ENCODE measurements around the gene PRDM8. TPM values are rescaled to one million over a fixed set of nuclear protein-coding genes. Genes with fewer than 3 reads are reported as not detected.
"Not testable (repeated sequence)": the region's sequence is repeated elsewhere in the genome, so short reads cannot be mapped to it uniquely, and the experiment has no call there.

Gene PRDM8
- total and polyA plus RNA-seq, 2 of the 8 experiments (the other 6 are each of a cell fraction or from before 2014, with no cell fraction given) = not detected

- TF ChIP-seq POU5F1 (IDR thresholded peaks at IDR 0.05; ENCODE audit: low read depth, low read length) (no peak), SP2 (IDR thresholded peaks at IDR 0.05; ENCODE audit: low read length) (no peak), KDM5A (IDR thresholded peaks at IDR 0.05; ENCODE audit: low read length) (no peak), CBX8 (IDR thresholded peaks at IDR 0.05; ENCODE audit: borderline replicate concordance, low read depth, low read length) (no peak), KDM4A (IDR thresholded peaks at IDR 0.05; ENCODE audit: low read depth, low read length, severe bottlenecking) (no peak), SP1 (IDR thresholded peaks at IDR 0.05; ENCODE audit: low read depth, low read length) (no peak), ASH2L (IDR thresholded peaks at IDR 0.05; ENCODE audit: low read length) (no peak)
- TF ChIP-seq, protein P1, sequence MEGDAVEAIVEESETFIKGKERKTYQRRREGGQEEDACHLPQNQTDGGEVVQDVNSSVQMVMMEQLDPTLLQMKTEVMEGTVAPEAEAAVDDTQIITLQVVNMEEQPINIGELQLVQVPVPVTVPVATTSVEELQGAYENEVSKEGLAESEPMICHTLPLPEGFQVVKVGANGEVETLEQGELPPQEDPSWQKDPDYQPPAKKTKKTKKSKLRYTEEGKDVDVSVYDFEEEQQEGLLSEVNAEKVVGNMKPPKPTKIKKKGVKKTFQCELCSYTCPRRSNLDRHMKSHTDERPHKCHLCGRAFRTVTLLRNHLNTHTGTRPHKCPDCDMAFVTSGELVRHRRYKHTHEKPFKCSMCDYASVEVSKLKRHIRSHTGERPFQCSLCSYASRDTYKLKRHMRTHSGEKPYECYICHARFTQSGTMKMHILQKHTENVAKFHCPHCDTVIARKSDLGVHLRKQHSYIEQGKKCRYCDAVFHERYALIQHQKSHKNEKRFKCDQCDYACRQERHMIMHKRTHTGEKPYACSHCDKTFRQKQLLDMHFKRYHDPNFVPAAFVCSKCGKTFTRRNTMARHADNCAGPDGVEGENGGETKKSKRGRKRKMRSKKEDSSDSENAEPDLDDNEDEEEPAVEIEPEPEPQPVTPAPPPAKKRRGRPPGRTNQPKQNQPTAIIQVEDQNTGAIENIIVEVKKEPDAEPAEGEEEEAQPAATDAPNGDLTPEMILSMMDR (IDR thresholded peaks at IDR 0.05; ENCODE audit: control extremely low read depth in 1 of 3, insufficient read depth in 1 of 3, low read depth in 1 of 3, low read length in 3 of 3) = no peak
Measured at GRCh38 chr4:80243274-80244018, 46.1 kb downstream of the PRDM8 start (continued).

DNA sequence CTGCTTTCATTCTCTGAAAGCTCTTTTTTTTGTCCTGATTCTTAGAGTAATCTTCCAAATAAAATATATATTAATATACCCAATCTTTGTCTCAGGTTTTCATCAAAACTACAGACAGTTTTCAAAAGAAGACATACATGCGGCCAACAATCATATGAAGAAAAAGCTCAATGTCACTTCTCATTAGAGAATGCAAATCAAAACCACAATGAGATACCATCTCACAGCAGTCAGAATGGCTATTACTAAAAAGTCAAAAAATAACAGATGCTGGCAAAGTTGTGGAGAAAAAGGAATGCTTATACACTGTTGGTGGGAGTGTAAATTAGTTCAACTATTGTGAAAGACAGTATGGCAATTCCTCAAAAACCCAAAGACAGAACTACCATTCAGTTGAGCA lies 50.2 kb downstream of the PRDM8 start:
- H2BK12ac ChIP-seq (ENCODE audit: low read depth, low read length); H3K56ac ChIP-seq (replicated peaks; ENCODE audit: insufficient read length, low read depth, low read length); H2BK5ac ChIP-seq (ENCODE audit: low read depth, low read length); H4K5ac ChIP-seq (ENCODE audit: insufficient read length, low read depth, low read length); H2BK120ac ChIP-seq (replicated peaks; ENCODE audit: low read depth, low read length); H4K8ac ChIP-seq (ENCODE audit: extremely low read depth, insufficient read depth, low read length); H4K20me1 ChIP-seq (replicated peaks in 1 of 2; ENCODE audit: control insufficient read depth in 1 of 2, insufficient read depth in 2 of 2, low read length in 2 of 2); FAIRE-seq; H3K23me2 ChIP-seq (ENCODE audit: low read depth, low read length); POLR2A ChIA-PET (ENCODE audit: partially characterized antibody); H3K9ac ChIP-seq (replicated peaks in 1 of 4; ENCODE audit: extremely low read depth in 1 of 4, low read depth in 3 of 4, low read length in 3 of 4); H3K14ac ChIP-seq (ENCODE audit: insufficient read length); H3K9me3 ChIP-seq (ENCODE audit: insufficient read depth in 2 of 2, low read depth in 1 of 2, low read length in 1 of 2); H2AK5ac ChIP-seq (ENCODE audit: low read depth, low read length); H2BK15ac ChIP-seq (ENCODE audit: low read length); H3K79me1 ChIP-seq (ENCODE audit: low read depth, low read length); H3K23ac ChIP-seq (ENCODE audit: insufficient read length); H3K36me3 ChIP-seq (ENCODE audit: control insufficient read depth in 2 of 4, insufficient read depth in 4 of 4, low read length in 3 of 4); H4K91ac ChIP-seq (replicated peaks; ENCODE audit: insufficient read length, low read length); H3K18ac ChIP-seq (ENCODE audit: extremely low read depth, low read length); H3K4ac ChIP-seq (replicated peaks; ENCODE audit: insufficient read length, low read depth, low read length); H3K79me2 ChIP-seq (ENCODE audit: control insufficient read depth in 1 of 2, insufficient read depth in 2 of 2, low read length in 2 of 2); H3K4me3 ChIP-seq (ENCODE audit: extremely low read depth in 1 of 4, insufficient read depth in 2 of 4, low read depth in 3 of 4, low read length in 4 of 4); DNase-seq (ENCODE audit: low read depth in 1 of 2, low spot score in 2 of 2); H3K4me2 ChIP-seq (ENCODE audit: insufficient read depth in 1 of 2, low read depth in 2 of 2, low read length in 2 of 2); H3K4me1 ChIP-seq (replicated peaks in 1 of 4; ENCODE audit: control insufficient read depth in 3 of 4, insufficient read depth in 4 of 4, low read length in 3 of 4); H3K27ac ChIP-seq (ENCODE audit: low read depth, low read length); H2BK20ac ChIP-seq (ENCODE audit: low read length); H2AFZ ChIP-seq (ENCODE audit: low read length); H3K27me3 ChIP-seq (replicated peaks in 1 of 4; ENCODE audit: control insufficient read depth in 3 of 4, extremely low read depth in 1 of 4, insufficient read depth in 3 of 4, low read length in 3 of 4): not testable (repeated sequence)
- WGBS, 2 experiments (ENCODE audit: extremely low coverage in 1 of 2, insufficient coverage in 1 of 2, insufficient read length in 1 of 2, insufficient replicate concordance in 2 of 2, low coverage in 1 of 2, low lambda C conversion rate in 2 of 2, missing lambda C conversion rate in 1 of 2) = 94% methylated on average over 1 of the region's 1 CpG; no CpG with 5 or more reads in 1 of the 2 experiments
- CTCF ChIA-PET (ENCODE audit: partially characterized antibody) = interaction anchor here (0.7 to 1.4 kb wide), 3 partner anchors 15 to 88 kb away, joined by 3 read pairs; partner anchors contain the start of gene CFAP299

Data from H1 (cell line).